GM12891 (cell line): ENCODE results near the gene NANOS3.

ENCODE experiments used
- PAX5 ChIP-seq: IDR thresholded peaks from 2 replicates; pipeline ENCODE4 v1.6.1; 2011; ENCODE audit warnings: low read length, moderate library complexity, mild to moderate bottlenecking; ENCODE audit not compliant: insufficient read depth, severe bottlenecking
- POLR2A ChIP-seq: IDR thresholded peaks from 2 replicates; pipeline ENCODE4 v1.6.1; 2011; ENCODE audit warnings: low read depth, low read length, control low read depth
- POLR2AphosphoS5 ChIP-seq: IDR thresholded peaks from 2 replicates; pipeline ENCODE4 v1.6.1; 2011; ENCODE audit warnings: low read depth, low read length, control low read depth
- POU2F2 ChIP-seq: IDR thresholded peaks from 2 replicates; pipeline ENCODE4 v1.6.1; 2011; ENCODE audit warnings: low read depth, mild to moderate bottlenecking, control low read depth, low read length, moderate library complexity
- SPI1 ChIP-seq: IDR thresholded peaks from 2 replicates; pipeline ENCODE4 v1.6.1; 2011; ENCODE audit warnings: low read depth, low read length, control low read depth
- TAF1 ChIP-seq: IDR thresholded peaks from 2 replicates; pipeline ENCODE4 v1.6.1; 2011; ENCODE audit warnings: low read depth, low read length, control low read depth

- TF ChIP-seq POLR2AphosphoS5 = no peak
- no peak for TF ChIP-seq PAX5
- TF ChIP-seq POLR2A = no peak; the same call in 1 of the 2 replicates
- TF ChIP-seq TAF1 = no peak
- TF ChIP-seq POU2F2 = no peak
- TF ChIP-seq SPI1 = no peak
Measured at GRCh38 chr19:13830741-13831536, 46.0 kb upstream of the NANOS3 start.
